Mucosa of stomach (tissue), 1 donor: ENCODE data around the gene PALLD.

Experiments
- H3K27me3 ChIP-seq: one replicate; pipeline ENCODE4 v1.7.0; 2013; ENCODE audit warnings: mild to moderate bottlenecking, low read length; ENCODE audit not compliant: control insufficient read depth, insufficient read depth
- H3K36me3 ChIP-seq: one replicate; pipeline ENCODE4 v1.7.0; 2013; ENCODE audit warnings: low read length; ENCODE audit not compliant: control insufficient read depth, insufficient read depth
- H3K4me1 ChIP-seq: one replicate; pipeline ENCODE4 v1.7.0; 2013; ENCODE audit warnings: mild to moderate bottlenecking, low read length; ENCODE audit not compliant: control insufficient read depth, insufficient read depth
- H3K4me3 ChIP-seq: one replicate; pipeline ENCODE4 v1.7.0; 2013; ENCODE audit warnings: low read length
- H3K9ac ChIP-seq: one replicate; pipeline ENCODE4 v1.7.0; 2013; ENCODE audit warnings: mild to moderate bottlenecking, low read length, moderate library complexity
- H3K9me3 ChIP-seq: one replicate; pipeline ENCODE4 v1.7.0; 2013; ENCODE audit warnings: mild to moderate bottlenecking, low read length, moderate library complexity; ENCODE audit not compliant: control insufficient read depth
- donor health status: Pancreatic carcinoma.

PALLD gene

GRCh38 chr4:168610911-168611530 is 114.2 kb downstream of the PALLD start:
- no peaks in the 10 kb centered on the region for H3K9me3 ChIP-seq
- no peaks in the 10 kb centered on the region for H3K4me1 ChIP-seq
- H3K9ac ChIP-seq = no peak overlapping the region
- no peaks in the 10 kb centered on the region for H3K27me3 ChIP-seq
- no peak overlapping the region for H3K4me3 ChIP-seq
- no peaks in the 10 kb centered on the region for H3K36me3 ChIP-seq

- H3K4me3 ChIP-seq = no peak overlapping the region
- H3K36me3 ChIP-seq = no peaks in the 10 kb centered on the region
- no peaks in the 10 kb centered on the region for H3K4me1 ChIP-seq
- no peaks in the 10 kb centered on the region for H3K9me3 ChIP-seq
- no peak overlapping the region for H3K9ac ChIP-seq
- no peaks in the 10 kb centered on the region for H3K27me3 ChIP-seq
Observed at GRCh38 chr4:168612450-168613135, 115.7 kb downstream of the PALLD start.

GRCh38 chr4:168613869-168614268 is 117.0 kb downstream of the PALLD start:
- Histone ChIP-seq H3K4me3 (no peak overlapping the region), H3K36me3 (no peaks in the 10 kb centered on the region), H3K9me3 (no peaks in the 10 kb centered on the region), H3K27me3 (no peaks in the 10 kb centered on the region), H3K9ac (no peak overlapping the region), H3K4me1 (no peaks in the 10 kb centered on the region)

GRCh38 chr4:168614281-168615057 is 117.6 kb downstream of the PALLD start:
- H3K9ac ChIP-seq = no peak overlapping the region
- H3K4me3 ChIP-seq = no peak overlapping the region
- no peaks in the 10 kb centered on the region for H3K9me3 ChIP-seq
- no peaks in the 10 kb centered on the region for H3K4me1 ChIP-seq
- H3K27me3 ChIP-seq = no peaks in the 10 kb centered on the region
- H3K36me3 ChIP-seq = no peaks in the 10 kb centered on the region

- no peak overlapping the region for H3K4me3 ChIP-seq
- H3K9ac ChIP-seq = no peak overlapping the region
- H3K4me1 ChIP-seq = no peaks in the 10 kb centered on the region
- H3K36me3 ChIP-seq = no peaks in the 10 kb centered on the region
- H3K27me3 ChIP-seq = no peaks in the 10 kb centered on the region
- H3K9me3 ChIP-seq = no peaks in the 10 kb centered on the region
Observed at GRCh38 chr4:168615294-168616065, 118.6 kb downstream of the PALLD start.

- Histone ChIP-seq H3K4me1 (no peaks in the 10 kb centered on the region), H3K27me3 (no peaks in the 10 kb centered on the region), H3K9me3 (no peaks in the 10 kb centered on the region), H3K36me3 (no peaks in the 10 kb centered on the region), H3K9ac (no peak overlapping the region), H3K4me3 (no peak overlapping the region)
Observed at GRCh38 chr4:168618577-168619265, 121.9 kb downstream of the PALLD start.

GRCh38 chr4:168619266-168619631 is 122.4 kb downstream of the PALLD start:
- H3K36me3 ChIP-seq = no peaks in the 10 kb centered on the region
- no peaks in the 10 kb centered on the region for H3K9me3 ChIP-seq
- H3K4me1 ChIP-seq = no peaks in the 10 kb centered on the region
- no peak overlapping the region for H3K9ac ChIP-seq
- no peaks in the 10 kb centered on the region for H3K27me3 ChIP-seq
- H3K4me3 ChIP-seq = no peak overlapping the region

- no peaks in the 10 kb centered on the region for H3K4me1 ChIP-seq
- H3K4me3 ChIP-seq = no peak overlapping the region
- H3K36me3 ChIP-seq = no peaks in the 10 kb centered on the region
- H3K27me3 ChIP-seq = no peaks in the 10 kb centered on the region
- H3K9me3 ChIP-seq = no peaks in the 10 kb centered on the region
- no peak overlapping the region for H3K9ac ChIP-seq
Observed at GRCh38 chr4:168621806-168622589, 125.1 kb downstream of the PALLD start.

- H3K27me3 ChIP-seq = no peaks in the 10 kb centered on the region
- H3K4me3 ChIP-seq = no peak overlapping the region
- H3K4me1 ChIP-seq = no peaks in the 10 kb centered on the region
- H3K36me3 ChIP-seq = no peaks in the 10 kb centered on the region
- no peaks in the 10 kb centered on the region for H3K9me3 ChIP-seq
- H3K9ac ChIP-seq = no peak overlapping the region
Observed at GRCh38 chr4:168622600-168622999, 125.7 kb downstream of the PALLD start.

GRCh38 chr4:168623011-168623410 is 126.2 kb downstream of the PALLD start:
- Histone ChIP-seq H3K36me3 (no peaks in the 10 kb centered on the region), H3K4me1 (no peaks in the 10 kb centered on the region), H3K27me3 (no peaks in the 10 kb centered on the region), H3K9me3 (no peaks in the 10 kb centered on the region), H3K4me3 (no peak overlapping the region), H3K9ac (no peak overlapping the region)

GRCh38 chr4:168623484-168623883 is 126.6 kb downstream of the PALLD start:
- H3K36me3 ChIP-seq = no peaks in the 10 kb centered on the region
- H3K9ac ChIP-seq = no peak overlapping the region
- H3K4me3 ChIP-seq = no peak overlapping the region
- no peaks in the 10 kb centered on the region for H3K4me1 ChIP-seq
- no peaks in the 10 kb centered on the region for H3K27me3 ChIP-seq
- no peaks in the 10 kb centered on the region for H3K9me3 ChIP-seq
